ENCODE results near the gene OR2AK2.

OR2AK2 gene

GRCh38 chr1:247964933-247965332 is at the start of gene OR2AK2:
TSS of gene OR2AK2 (plus strand) at chr1:247965233. CDS start at chr1:247965377, 144 bp downstream.
- no peak for DNase-seq

GRCh38 chr1:247919952-247920351 is 45.1 kb upstream of the OR2AK2 start, which contains the start of gene OR2T8:
TSS of gene OR2T8 (plus strand) at chr1:247920252. CDS start at chr1:247921018, 766 bp downstream.
- no peak for DNase-seq

GRCh38 chr1:247923941-247924340 is 41.1 kb upstream of the OR2AK2 start:
- DNase-seq = no peak

- DNase-seq = no peak
Observed at GRCh38 chr1:247924868-247925267, 40.2 kb upstream of the OR2AK2 start, which contains the start of gene OR2AJ1. TSS of gene OR2AJ1 (plus strand) at chr1:247924889. CDS start at chr1:247933769, 8,880 bp downstream.

DNA sequence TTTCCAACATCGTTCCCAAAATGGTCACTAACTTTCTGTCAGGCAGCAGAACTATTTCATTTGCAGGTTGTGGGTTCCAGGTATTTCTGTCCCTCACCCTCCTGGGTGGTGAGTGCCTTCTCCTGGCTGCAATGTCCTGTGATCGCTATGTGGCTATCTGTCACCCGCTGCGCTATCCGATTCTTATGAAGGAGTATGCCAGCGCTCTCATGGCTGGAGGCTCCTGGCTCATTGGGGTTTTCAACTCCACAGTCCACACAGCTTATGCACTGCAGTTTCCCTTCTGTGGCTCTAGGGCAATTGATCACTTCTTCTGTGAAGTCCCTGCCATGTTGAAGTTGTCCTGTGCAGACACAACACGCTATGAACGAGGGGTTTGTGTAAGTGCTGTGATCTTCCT is 31.0 kb upstream of the OR2AK2 start:
- DNase-seq = no peak

- no peak for DNase-seq
Observed at GRCh38 chr1:247935781-247936180, 29.3 kb upstream of the OR2AK2 start.

GRCh38 chr1:247936415-247936814 is 28.6 kb upstream of the OR2AK2 start:
- no peak for DNase-seq

DNA sequence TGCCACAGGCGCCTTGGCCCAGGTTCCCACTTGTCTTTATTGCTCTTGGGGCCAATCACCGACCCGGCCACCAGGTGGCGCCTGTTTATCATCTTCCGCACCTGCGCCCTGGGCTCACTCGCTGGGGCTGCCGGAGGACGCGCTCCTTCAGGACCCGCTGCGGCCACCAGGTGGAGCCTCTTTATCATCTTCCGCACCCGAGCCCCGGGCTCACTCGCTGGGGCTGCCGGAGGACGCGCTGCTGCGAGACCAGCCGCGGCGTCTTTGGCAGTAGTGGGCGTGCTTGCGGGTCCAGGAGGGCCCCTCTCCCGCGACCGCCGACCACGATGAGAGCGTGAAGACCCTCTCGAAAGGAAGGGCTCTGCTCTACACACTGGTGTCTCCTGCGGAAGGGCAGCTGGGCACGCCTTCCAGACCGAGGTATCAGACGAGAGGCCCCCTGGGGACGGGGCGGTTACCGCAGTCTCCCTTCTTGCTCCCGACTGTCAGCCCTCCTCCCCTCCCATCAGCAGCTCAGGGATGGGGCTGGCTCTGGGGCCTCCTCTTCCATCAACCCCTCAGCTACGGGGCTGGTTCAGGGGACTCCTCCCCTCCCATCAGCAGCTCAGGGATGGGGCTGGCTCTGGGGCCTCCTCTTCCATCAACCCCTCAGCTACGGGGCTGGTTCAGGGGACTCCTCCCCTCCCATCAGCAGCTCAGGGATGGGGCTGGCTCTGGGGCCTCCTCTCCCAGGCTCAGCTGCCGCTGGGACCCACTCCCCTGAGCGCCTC is 27.9 kb upstream of the OR2AK2 start:
- peak; percentile 86 for DNase-seq

DNA sequence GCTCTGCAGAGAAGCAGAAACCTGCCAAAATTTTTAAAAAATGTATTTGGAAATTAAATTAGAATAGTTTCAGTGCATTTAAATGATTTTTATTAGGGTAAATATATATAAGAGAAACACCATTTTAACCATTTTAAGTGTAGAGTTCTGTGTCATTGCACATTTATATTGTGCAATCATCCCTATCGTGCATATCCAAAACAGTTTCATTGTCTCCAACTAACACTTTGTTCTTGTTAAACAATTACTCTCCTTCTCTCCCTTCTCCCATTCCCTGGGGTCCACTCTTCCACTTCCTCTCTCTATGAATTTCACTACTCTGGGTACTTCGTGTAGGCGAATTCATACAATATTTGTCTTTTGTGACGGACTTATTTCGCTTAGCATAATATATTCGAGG is 22.4 kb upstream of the OR2AK2 start:
- no peak for DNase-seq

DNA sequence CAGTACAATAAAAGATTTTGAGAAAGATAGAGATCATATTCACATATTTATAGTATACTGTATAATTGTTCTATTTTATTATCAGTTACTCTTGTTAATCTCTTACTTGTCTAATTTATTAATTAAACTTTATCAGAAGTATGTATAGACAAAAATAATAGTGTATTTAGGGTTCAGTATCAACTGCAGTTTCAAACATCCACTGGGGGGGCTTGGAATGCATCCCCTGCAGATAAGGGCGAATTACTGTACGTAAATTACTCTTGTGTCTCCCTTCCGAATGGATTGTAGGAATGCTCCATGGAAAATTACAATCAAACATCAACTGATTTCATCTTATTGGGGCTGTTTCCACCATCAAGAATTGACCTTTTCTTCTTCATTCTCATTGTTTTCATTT is 16.5 kb upstream of the OR2AK2 start, which contains the start of gene OR2L8:
Gene OR2L8, plus strand, starts transcription at position 301 of the 400 bp plus-strand sequence. Its CDS starts 0 bp downstream, at position 301.
- DNase-seq = no peak

GRCh38 chr1:247953408-247953807 is 11.6 kb upstream of the OR2AK2 start:
- no peak for DNase-seq

- no peak for DNase-seq
Observed at GRCh38 chr1:247961791-247962190, 3.2 kb upstream of the OR2AK2 start.

DNA sequence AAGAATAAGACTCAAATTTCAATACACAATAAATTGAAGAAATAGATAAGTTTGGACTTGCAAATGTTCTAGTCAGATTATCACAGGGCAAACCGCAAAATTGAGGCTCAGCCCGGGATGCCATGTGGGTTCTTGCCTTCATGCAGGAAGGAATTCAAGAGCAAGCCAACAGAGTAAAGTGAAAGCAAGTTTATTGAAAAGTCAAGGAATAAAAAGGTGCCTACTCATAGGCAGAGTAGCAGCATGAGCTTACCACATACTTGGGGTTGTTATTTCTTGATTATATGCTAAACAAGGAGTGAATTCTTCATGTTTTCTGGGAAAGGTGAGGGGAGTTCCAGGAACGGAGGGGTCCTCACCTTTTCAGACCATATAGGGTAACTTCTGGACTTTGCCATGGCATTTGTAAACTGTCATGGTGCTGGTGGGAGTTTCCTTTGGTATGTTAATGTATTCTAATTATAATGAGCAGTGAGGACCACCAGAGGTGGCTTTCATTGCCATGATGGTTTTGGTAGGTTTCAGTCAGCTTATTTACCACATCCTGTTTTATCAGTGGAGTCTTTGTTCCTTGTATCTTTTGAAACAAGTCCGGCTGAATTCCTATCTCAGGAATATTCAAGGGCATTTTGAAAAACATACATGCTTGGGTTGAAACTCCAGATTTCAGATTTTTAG is 2.0 kb upstream of the OR2AK2 start:
- no peak for DNase-seq

GRCh38 chr1:247966532-247967204 is 1.6 kb downstream of the OR2AK2 start:
- no peak for DNase-seq

- DNase-seq = no peak
Observed at GRCh38 chr1:247992986-247993385, 28.0 kb downstream of the OR2AK2 start.

DNA sequence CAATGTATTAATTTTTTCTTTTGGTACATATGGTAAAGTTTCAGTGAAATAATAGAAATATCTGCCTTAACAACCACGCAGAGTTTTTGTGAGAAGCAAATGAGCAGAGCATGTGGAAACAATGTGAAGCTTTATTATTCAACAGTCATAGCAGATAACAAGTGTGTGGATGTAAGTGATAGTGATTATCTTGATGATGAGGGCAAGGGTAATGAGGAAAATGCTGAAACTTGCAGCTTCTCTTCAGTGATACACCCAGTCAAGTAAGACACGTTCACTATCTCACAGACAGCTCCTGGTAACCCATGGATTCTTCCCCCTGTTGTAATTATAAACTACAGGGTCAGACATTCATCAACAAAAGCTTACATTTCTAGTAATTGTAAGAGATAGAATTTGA is 33.8 kb downstream of the OR2AK2 start:
- no peak for DNase-seq

DNA sequence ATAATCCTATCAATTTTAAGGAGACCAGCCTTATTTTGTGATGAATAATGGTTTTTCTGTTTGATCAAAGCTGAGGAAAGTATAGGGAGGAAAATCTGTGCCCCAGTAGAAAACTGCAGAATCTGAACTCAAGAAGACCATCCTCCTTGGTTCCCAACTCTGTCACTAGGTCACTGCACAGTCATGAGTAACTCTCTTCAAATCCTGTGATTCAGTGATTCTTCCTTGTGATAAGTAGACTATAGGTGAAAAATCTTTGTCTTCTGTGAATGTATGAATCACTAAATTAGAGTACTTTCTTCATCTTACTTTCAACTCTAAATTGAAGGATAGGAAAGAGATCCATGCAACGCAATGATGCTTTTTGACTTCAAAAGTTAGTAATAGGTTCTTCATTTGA is 35.1 kb downstream of the OR2AK2 start:
- no peak for DNase-seq

DNA sequence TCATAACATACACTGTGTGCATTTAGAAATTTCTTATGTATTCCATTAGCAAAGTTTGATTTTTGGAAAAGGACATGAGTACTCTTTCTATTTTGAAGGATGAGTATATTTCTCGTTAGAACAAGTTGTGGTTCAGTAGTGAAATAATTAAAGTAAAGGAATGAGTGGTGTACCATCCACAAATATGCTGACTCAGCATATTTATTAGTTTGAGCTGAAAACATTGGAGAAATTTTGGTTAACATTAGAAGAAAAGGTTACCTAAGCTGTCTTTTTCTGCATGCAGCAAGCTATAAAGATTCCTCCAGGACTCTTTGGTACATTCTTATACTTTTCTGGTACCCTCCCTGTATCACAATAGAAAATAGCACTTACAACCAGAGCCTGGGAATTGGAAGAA is 42.7 kb downstream of the OR2AK2 start:
- DNase-seq = no peak

GRCh38 chr1:248009681-248010080 is 44.6 kb downstream of the OR2AK2 start:
- DNase-seq = no peak

DNA sequence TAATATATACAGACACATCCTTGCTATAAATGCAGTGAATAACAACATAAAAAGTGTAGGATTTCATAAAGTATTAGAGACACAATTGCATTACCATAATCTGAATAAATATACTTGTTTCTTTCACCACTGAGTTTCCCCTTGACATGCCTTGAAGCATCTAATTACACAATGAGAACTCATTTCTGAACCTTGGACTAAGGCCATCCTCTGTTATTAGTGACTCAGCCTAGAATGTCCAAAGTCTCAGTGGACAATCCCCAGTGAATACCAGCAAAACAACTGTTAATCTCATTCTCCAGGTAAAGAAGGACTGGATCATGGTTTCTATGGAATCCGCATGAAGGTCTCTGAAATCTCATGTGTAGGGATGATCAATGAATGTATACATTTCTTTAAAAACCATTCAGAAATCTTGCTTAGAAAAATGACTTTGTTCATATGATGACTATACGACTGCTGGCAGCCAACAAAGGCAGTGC is 48.2 kb downstream of the OR2AK2 start, which contains the start of gene OR2L5:
Gene OR2L5, plus strand, starts transcription at position 432 of the 482 bp plus-strand sequence. CDS start 8,288 bp downstream, outside the sequence.
- DNase-seq = no peak

GRCh38 chr1:248015803-248016202 is 50.8 kb downstream of the OR2AK2 start:
- no peak for DNase-seq

Data from CD4-positive, alpha-beta T cell treated with Interleukin-15 for 1 hour (primary cell).